GM04503 (cell line): ENCODE results near the gene FAM181B.
"Not testable (repeated sequence)": the region's sequence is repeated elsewhere in the genome, so short reads cannot be mapped to it uniquely, and the experiment has no call there.

Source experiments
- DNase-seq: peaks from one replicate; pipeline ENCODE4 v3.0.0-alpha.2; 2012; ENCODE audit warnings: low read depth

Gene FAM181B

GRCh38 chr11:82732348-82732733, 1.3 kb downstream of the FAM181B start:
- no peak for DNase-seq

- DNase-seq = no peak
These were observed 1.9 kb downstream of the FAM181B start for GRCh38 chr11:82731691-82732277.

GRCh38 chr11:82730754-82731153, 2.9 kb downstream of the FAM181B start:
- no peak for DNase-seq

GRCh38 chr11:82730286-82730685, 3.4 kb downstream of the FAM181B start:
- DNase-seq = no peak

- DNase-seq = no peak
These were observed 9.6 kb downstream of the FAM181B start for GRCh38 chr11:82724026-82724425.

- DNase-seq = no peak
These were observed 11.4 kb downstream of the FAM181B start for GRCh38 chr11:82722231-82722630.

GRCh38 chr11:82720267-82721065, 13.2 kb downstream of the FAM181B start:
- DNase-seq = no peak

GRCh38 chr11:82719361-82720105, 14.1 kb downstream of the FAM181B start:
- no peak for DNase-seq

- no peak for DNase-seq
These were observed 14.8 kb downstream of the FAM181B start for GRCh38 chr11:82718821-82719220.

GRCh38 chr11:82718307-82718706, 15.4 kb downstream of the FAM181B start:
- DNase-seq = no peak

- no peak for DNase-seq
These were observed 19.1 kb downstream of the FAM181B start for GRCh38 chr11:82714346-82715174.

GRCh38 chr11:82711648-82712047, 22.0 kb downstream of the FAM181B start:
- no peak for DNase-seq

GRCh38 chr11:82703796-82704195, 29.9 kb downstream of the FAM181B start:
- DNase-seq = no peak

- DNase-seq = no peak
These were observed 30.4 kb downstream of the FAM181B start for GRCh38 chr11:82703226-82703625.

GRCh38 chr11:82701847-82702520, 31.7 kb downstream of the FAM181B start:
- DNase-seq = no peak

GRCh38 chr11:82698576-82699352, 34.9 kb downstream of the FAM181B start:
- DNase-seq = no peak

GRCh38 chr11:82692981-82693380, 40.7 kb downstream of the FAM181B start:
- no peak for DNase-seq

- DNase-seq = not testable (repeated sequence)
These were observed 44.3 kb downstream of the FAM181B start for GRCh38 chr11:82689347-82689746.

GRCh38 chr11:82686211-82686610, 47.5 kb downstream of the FAM181B start:
- DNase-seq = no peak

- no peak for DNase-seq
These were observed 50.6 kb downstream of the FAM181B start for GRCh38 chr11:82683029-82683428.
